Ascending aorta (tissue), 2 donors: ENCODE results near the gene MT1A. TPM values are rescaled to one million over a fixed set of nuclear protein-coding genes. Genes with fewer than 3 reads are reported as not detected.

Experiments used
- DNase-seq, 2 donors: peaks; one replicate each; pipeline ENCODE4 v3.0.0-alpha.2; 2019; ENCODE audit warnings: low spot score in 2 of 2
- H3K27ac ChIP-seq, 2 donors: fragments of 200-600 bp; sonication (generic); one replicate each; pipeline ENCODE4 v1.5.1; 2016 to 2017; ENCODE audit warnings: mild to moderate bottlenecking in 1 of 2
- H3K27me3 ChIP-seq: fragments of 200-600 bp; sonication (generic); one replicate; pipeline ENCODE4 v1.5.1; 2017
- H3K36me3 ChIP-seq, 2 donors: fragments of 200-600 bp; sonication (generic); one replicate each; pipeline ENCODE4 v1.5.1; 2016
- H3K4me1 ChIP-seq, 2 donors: fragments of 200-600 bp; sonication (generic); one replicate each; pipeline ENCODE4 v1.5.1; 2016 to 2017; ENCODE audit warnings: mild to moderate bottlenecking in 1 of 2
- H3K4me3 ChIP-seq, 2 donors: fragments of 200-600 bp; sonication (generic); one replicate each; pipeline ENCODE4 v1.5.1; 2016 to 2017; ENCODE audit warnings: mild to moderate bottlenecking in 1 of 2
- H3K9me3 ChIP-seq, 2 donors: fragments of 200-600 bp; sonication (generic); one replicate each; pipeline ENCODE4 v1.5.1; 2016
- CTCF ChIP-seq, 3 experiments: fragments of 200-600 bp in 2 of 3; fragments of 450-650 bp in 1 of 3; sonication (generic) in 2 of 3; IDR thresholded peaks; one replicate each; pipeline ENCODE4 v1.5.1; 2016 to 2019; ENCODE audit warnings: antibody characterized with exemption in 3 of 3, mild to moderate bottlenecking in 1 of 3, moderate library complexity in 1 of 3
- intact Hi-C: fragments of 100-400 bp; cut with DNase I; formaldehyde crosslinking; loops from one replicate; pipeline ENCODE4 v1.15.1; 2023
- total RNA-seq: library from RNA; depleted of rRNA; stranded (reverse); fragments of >200 nt; gene quantifications from one replicate; pipeline ENCODE4 v1.1.0, GENCODE V29; 2016

The MT1A gene
- total RNA-seq, 1 donor from 2014 or later, result 183 TPM

GRCh38 chr16:56632848-56633365, 5.6 kb upstream of the MT1A start:
- DNase-seq, result no peak
- Histone ChIP-seq H3K9me3 (no peaks in the 10 kb centered on the region), H3K27ac (peak overlapping the region; percentile 88 to 96), H3K27me3 (no peaks in the 10 kb centered on the region), H3K36me3 (no peaks in the 10 kb centered on the region), H3K4me3 (peak overlapping the region; percentile 54 to 88), H3K4me1 (peaks cover 3 to 12% of the 10 kb centered on the region in 2 donors)
- no peak for TF ChIP-seq CTCF (IDR thresholded peaks at IDR 0.05)
- intact Hi-C loops, result loop anchor here (2.0 to 10.0 kb wide), 2 partner anchors 50 to 552 kb away; partner anchors contain the start of genes MT1X, PSME3IP1 and RSPRY1

- TF ChIP-seq CTCF (IDR thresholded peaks at IDR 0.05), result no peak
- Histone ChIP-seq H3K36me3 (no peaks in the 10 kb centered on the region), H3K4me1 (peaks cover 7 to 12% of the 10 kb centered on the region in 2 donors), H3K4me3 (peak overlapping the region; percentile 54 to 88), H3K9me3 (no peaks in the 10 kb centered on the region), H3K27me3 (no peaks in the 10 kb centered on the region), H3K27ac (peak overlapping the region; percentile 88 to 96)
- DNase-seq, result no peak
- intact Hi-C loops, result loop anchor here (2.0 to 10.0 kb wide), 2 partner anchors 49 to 551 kb away; partner anchors contain the start of genes MT1X, PSME3IP1 and RSPRY1
These were observed 4.9 kb upstream of the MT1A start for GRCh38 chr16:56633535-56633934.

- Histone ChIP-seq H3K36me3 (no peaks in the 10 kb centered on the region), H3K4me1 (peaks cover 12 to 15% of the 10 kb centered on the region in 2 donors), H3K27me3 (no peaks in the 10 kb centered on the region), H3K4me3 (no peak overlapping the region), H3K27ac (no peak overlapping the region), H3K9me3 (no peaks in the 10 kb centered on the region)
- DNase-seq, result no peak
- TF ChIP-seq CTCF (IDR thresholded peaks at IDR 0.05), result no peak
- intact Hi-C loops, result loop anchor here (10.0 kb wide), 1 partner anchor 550 kb away; the partner anchor contains the start of genes PSME3IP1 and RSPRY1
These were observed 3.6 kb upstream of the MT1A start for GRCh38 chr16:56634715-56635440.

GRCh38 chr16:56635441-56635967, 3.0 kb upstream of the MT1A start:
- no peak for TF ChIP-seq CTCF (IDR thresholded peaks at IDR 0.05)
- no peak for DNase-seq
- H3K4me3 ChIP-seq, result no peak overlapping the region
- no peaks in the 10 kb centered on the region for H3K9me3 ChIP-seq
- intact Hi-C loops, result loop anchor here (10.0 kb wide), 1 partner anchor 549 kb away; the partner anchor contains the start of genes PSME3IP1 and RSPRY1
- H3K4me1 ChIP-seq, result peaks cover 12 to 15% of the 10 kb centered on the region in 2 donors
- H3K27ac ChIP-seq, result no peak overlapping the region
- no peaks in the 10 kb centered on the region for H3K36me3 ChIP-seq
- H3K27me3 ChIP-seq, result no peaks in the 10 kb centered on the region

GRCh38 chr16:56636616-56637413, 1.7 kb upstream of the MT1A start:
- H3K36me3 ChIP-seq, result no peaks in the 10 kb centered on the region
- H3K27me3 ChIP-seq, result no peaks in the 10 kb centered on the region
- TF ChIP-seq CTCF (IDR thresholded peaks at IDR 0.05), result no peak
- DNase-seq, result no peak
- peaks cover 8 to 12% of the 10 kb centered on the region in 2 donors for H3K4me1 ChIP-seq
- intact Hi-C loops, result loop anchor here (10.0 kb wide), 1 partner anchor 548 kb away; the partner anchor contains the start of genes PSME3IP1 and RSPRY1
- peak overlapping the region in 1 of 2 donors; percentile 82 for H3K27ac ChIP-seq
- no peak overlapping the region for H3K4me3 ChIP-seq
- no peaks in the 10 kb centered on the region for H3K9me3 ChIP-seq
